ENCODE results near the gene HEATR5A.

DNA sequence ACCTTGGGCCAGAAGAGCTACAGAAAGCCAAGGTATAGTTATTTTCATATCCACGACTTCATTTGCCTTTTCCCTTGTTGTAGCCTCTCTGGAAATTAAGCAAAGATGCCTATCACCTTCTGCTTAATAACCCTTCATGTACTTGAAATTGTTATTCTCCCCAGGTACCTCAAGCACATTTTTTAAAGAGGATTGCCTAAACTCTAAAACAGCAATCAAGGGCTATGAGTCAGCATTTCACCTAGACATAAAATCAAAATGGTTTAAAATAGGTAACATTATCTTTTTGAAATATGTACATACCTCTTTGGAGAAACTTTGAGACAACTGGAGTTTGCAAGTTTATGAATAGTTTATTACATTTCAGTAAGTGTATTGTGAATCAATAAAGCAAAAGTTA lies 25.4 kb upstream of the HEATR5A start:
- TF ChIP-seq OSR1 (CRISPR knock-in tag; IDR thresholded peaks at IDR 0.05), result no peak
- TF ChIP-seq ISL1 (CRISPR knock-in tag; IDR thresholded peaks at IDR 0.05), result no peak
- no peak for TF ChIP-seq ZFP30 (CRISPR knock-in tag; IDR thresholded peaks at IDR 0.05)
- TF ChIP-seq, protein P1, sequence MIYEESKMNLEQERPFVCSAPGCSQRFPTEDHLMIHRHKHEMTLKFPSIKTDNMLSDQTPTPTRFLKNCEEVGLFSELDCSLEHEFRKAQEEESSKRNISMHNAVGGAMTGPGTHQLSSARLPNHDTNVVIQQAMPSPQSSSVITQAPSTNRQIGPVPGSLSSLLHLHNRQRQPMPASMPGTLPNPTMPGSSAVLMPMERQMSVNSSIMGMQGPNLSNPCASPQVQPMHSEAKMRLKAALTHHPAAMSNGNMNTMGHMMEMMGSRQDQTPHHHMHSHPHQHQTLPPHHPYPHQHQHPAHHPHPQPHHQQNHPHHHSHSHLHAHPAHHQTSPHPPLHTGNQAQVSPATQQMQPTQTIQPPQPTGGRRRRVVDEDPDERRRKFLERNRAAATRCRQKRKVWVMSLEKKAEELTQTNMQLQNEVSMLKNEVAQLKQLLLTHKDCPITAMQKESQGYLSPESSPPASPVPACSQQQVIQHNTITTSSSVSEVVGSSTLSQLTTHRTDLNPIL (CRISPR knock-in tag; IDR thresholded peaks at IDR 0.05; ENCODE audit: low read depth), result no peak
- TF ChIP-seq, protein P2, sequence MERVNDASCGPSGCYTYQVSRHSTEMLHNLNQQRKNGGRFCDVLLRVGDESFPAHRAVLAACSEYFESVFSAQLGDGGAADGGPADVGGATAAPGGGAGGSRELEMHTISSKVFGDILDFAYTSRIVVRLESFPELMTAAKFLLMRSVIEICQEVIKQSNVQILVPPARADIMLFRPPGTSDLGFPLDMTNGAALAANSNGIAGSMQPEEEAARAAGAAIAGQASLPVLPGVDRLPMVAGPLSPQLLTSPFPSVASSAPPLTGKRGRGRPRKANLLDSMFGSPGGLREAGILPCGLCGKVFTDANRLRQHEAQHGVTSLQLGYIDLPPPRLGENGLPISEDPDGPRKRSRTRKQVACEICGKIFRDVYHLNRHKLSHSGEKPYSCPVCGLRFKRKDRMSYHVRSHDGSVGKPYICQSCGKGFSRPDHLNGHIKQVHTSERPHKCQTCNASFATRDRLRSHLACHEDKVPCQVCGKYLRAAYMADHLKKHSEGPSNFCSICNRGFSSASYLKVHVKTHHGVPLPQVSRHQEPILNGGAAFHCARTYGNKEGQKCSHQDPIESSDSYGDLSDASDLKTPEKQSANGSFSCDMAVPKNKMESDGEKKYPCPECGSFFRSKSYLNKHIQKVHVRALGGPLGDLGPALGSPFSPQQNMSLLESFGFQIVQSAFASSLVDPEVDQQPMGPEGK (CRISPR knock-in tag; IDR thresholded peaks at IDR 0.05; ENCODE audit: borderline replicate concordance), result no peak
- no peak for TF ChIP-seq PPARA (CRISPR knock-in tag; IDR thresholded peaks at IDR 0.05; ENCODE audit: borderline replicate concordance)
- TF ChIP-seq SNAI2 (CRISPR knock-in tag; IDR thresholded peaks at IDR 0.05), result no peak

Data from SK-N-SH treated with all-trans-retinoic acid at 6 μM for 48 hours (cell line).